Cardiac septum (tissue), 1 donor: Measurements from ENCODE around the gene LSM10. TPM values are rescaled to one million over a fixed set of nuclear protein-coding genes. Genes with fewer than 3 reads are reported as not detected.

Source experiments
- DNase-seq: peaks from one replicate; pipeline ENCODE4 v3.0.0-alpha.2; 2020; ENCODE audit warnings: low spot score
- intact Hi-C: fragments of 100-400 bp; cut with DNase I; formaldehyde crosslinking; loops from one replicate; pipeline ENCODE4 v1.14.0; 2022
- total RNA-seq: library from RNA; stranded (reverse); fragmentation: NEBNext Ultra II Directional; extraction: Animal tissue kit (Norgen Biotek cat#: 25700); gene quantifications from one replicate; pipeline ENCODE4 v1.2.1, GENCODE V29; 2021
- donor health status: DM: no; HTN: no; CAD: no.

Gene LSM10
- total RNA-seq, 1 donor from 2014 or later = 52.7 TPM

DNA sequence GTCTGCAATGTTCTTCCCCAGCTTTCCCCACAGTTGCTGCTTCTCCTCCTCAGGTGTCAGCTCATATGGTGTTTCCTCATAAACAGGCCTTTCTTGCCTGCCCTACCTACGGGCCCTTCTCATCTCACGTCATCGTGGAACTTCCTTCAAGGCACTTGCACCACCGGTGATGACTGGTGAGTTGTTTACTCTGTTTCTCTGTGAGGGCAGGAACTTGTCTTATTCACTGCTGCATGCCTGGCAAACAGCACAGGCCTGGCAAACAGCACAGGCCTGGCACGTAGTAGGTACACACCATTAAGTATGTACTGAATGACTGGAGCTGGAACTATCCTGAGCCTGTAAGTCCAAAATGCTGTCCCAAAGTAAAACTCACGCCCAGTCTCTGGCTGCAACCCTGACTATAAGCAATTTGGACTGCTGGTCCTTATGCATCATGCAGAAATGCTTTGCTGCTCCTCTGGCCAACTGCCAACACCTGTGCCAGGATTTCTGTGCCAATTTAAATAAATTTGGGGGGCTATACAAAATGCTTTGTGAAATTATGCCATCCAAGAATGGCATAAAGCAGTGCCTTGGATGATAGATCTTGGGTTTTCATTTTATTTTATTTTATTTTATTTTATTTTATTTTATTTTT lies 37.7 kb downstream of the LSM10 start:
- intact Hi-C loops = no loop called here
- DNase-seq = no peak

- DNase-seq = no peak
- intact Hi-C loops = no loop called here
Measured at GRCh38 chr1:36359383-36359782, 38.3 kb downstream of the LSM10 start.

DNA sequence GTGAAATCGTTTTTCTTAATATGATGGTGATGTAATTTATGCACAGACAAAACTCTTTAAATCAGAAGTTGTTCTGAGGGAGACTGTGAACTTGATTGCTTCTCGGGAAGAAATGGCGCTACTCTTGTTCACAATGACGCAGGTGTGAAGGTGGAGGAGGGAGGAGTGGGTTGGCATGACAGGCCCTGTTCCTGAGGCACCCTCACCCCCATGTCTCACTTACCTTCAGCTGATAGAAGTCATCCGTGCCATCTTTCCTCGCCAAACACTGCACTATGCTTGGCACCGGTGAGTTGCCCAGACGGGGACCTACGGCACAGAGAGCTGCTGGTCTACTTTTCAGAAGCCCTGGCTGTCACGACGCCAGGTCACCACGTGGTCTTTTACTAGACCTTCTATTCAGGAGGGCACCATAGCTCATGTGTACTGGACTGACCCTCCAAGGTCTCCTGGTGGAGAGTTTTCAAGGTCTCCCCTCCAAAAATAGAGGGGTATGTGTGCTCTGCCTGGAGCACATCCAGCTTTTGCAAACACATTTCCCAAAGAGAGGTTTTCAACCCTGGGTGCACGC lies 39.1 kb downstream of the LSM10 start:
- no peak for DNase-seq
- intact Hi-C loops = no loop called here

GRCh38 chr1:36355811-36356210 lies 41.9 kb downstream of the LSM10 start:
- intact Hi-C loops = no loop called here
- no peak for DNase-seq

DNA sequence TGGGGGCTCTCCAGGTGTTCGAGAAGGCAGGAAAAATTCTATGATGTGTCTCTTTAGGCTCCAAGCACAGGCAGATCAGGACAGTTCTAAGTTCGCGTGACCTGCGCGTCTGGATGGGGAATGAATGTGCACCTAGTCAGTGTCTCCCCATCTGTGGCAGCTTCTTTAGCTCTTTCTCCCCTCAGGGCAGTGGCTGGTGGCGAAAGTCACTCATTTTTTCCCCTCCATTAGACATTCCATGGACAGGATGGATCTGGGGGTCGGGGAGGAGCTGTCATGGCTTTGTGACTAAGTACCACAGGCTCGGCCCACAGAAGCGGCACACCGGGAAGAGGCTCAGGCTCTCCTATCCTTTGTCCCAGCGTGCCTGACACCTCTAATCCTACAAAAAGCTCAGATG lies 43.2 kb downstream of the LSM10 start:
- intact Hi-C loops = no loop called here
- DNase-seq = no peak

GRCh38 chr1:36352910-36353878 lies 44.5 kb downstream of the LSM10 start:
- intact Hi-C loops = no loop called here
- DNase-seq = no peak

GRCh38 chr1:36352125-36352909 lies 45.4 kb downstream of the LSM10 start:
- intact Hi-C loops = no loop called here
- no peak for DNase-seq

- intact Hi-C loops = no loop called here
- DNase-seq = no peak
Measured at GRCh38 chr1:36351227-36351977, 46.3 kb downstream of the LSM10 start.

- DNase-seq = no peak
- intact Hi-C loops = no loop called here
Measured at GRCh38 chr1:36350659-36351226, 47.0 kb downstream of the LSM10 start.

- intact Hi-C loops = no loop called here
Measured at GRCh38 chr1:36349839-36350238, 47.9 kb downstream of the LSM10 start.

DNA sequence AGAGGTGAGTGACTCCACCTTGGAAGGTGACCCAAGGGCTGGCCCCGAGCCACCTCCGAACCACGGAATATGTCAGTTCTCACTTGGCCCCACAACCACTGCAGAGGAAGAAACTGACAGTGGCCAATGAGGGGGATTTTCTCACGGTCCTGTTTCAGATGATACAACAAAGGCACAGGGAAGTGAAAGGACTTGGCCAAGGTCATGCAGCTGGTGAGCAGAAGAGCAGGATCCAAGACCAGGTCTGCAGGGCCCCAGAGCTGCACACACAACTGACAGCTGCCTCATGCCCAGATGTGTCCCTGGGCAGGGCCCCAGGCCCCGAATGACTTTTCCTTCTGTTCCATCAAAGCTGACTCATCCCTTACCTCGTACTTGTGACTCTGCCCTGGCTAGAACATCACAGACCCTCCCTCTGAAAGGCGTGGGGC lies 48.5 kb downstream of the LSM10 start:
- no peak for DNase-seq
- intact Hi-C loops = no loop called here

More at GRCh38 chr1:36349839-36350238, 47.9 kb downstream of the LSM10 start:
- no peak for DNase-seq

DNA sequence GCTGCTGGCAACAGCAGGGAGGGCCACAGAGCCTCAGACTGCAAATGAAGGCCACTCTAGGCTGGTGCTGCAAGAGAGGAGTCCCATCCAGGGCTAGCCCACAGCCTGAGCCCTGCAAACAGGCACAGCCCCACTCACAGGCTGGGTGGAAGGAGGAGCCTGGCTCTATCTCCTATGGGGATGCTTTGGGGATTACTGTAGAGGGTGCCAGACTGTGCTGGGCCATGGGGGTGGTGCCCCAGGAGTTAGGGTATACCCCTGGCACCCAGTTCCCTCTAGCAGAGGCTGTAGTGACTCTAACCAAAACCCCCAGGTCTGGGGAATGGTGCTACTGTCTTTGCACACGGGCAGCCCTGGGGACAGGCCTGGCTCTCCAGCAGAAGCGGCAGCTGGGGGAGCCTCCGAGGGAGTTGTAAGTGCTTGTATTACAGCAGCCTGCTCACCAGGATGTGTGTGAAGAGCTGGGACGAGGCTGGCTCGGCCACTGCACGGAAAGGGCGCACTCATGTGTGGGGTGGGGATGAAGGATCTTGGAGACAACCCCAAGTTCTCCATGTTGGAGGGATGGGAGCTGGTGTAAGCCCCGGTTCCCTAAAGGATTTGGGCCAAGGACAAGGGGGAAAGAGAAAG lies 50.9 kb downstream of the LSM10 start:
- intact Hi-C loops = no loop called here
- DNase-seq = no peak

GRCh38 chr1:36345353-36345752 lies 52.4 kb downstream of the LSM10 start:
- intact Hi-C loops = no loop called here
- DNase-seq = no peak

DNA sequence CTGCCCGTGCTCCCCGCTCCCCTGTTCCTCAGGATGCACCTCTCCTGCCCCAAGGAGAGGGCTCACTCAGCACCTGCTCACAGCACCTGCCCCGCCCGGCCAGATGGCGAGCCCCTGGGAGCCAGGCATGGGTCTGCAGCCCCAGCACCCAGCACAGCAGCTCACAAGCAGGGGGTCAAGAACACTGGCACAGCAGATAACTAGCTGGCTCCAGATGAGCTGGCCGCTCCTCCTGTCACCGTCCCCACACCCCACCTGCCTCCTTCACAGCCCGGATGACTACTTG lies 53.4 kb downstream of the LSM10 start:
- DNase-seq = no peak
- intact Hi-C loops = no loop called here

DNA sequence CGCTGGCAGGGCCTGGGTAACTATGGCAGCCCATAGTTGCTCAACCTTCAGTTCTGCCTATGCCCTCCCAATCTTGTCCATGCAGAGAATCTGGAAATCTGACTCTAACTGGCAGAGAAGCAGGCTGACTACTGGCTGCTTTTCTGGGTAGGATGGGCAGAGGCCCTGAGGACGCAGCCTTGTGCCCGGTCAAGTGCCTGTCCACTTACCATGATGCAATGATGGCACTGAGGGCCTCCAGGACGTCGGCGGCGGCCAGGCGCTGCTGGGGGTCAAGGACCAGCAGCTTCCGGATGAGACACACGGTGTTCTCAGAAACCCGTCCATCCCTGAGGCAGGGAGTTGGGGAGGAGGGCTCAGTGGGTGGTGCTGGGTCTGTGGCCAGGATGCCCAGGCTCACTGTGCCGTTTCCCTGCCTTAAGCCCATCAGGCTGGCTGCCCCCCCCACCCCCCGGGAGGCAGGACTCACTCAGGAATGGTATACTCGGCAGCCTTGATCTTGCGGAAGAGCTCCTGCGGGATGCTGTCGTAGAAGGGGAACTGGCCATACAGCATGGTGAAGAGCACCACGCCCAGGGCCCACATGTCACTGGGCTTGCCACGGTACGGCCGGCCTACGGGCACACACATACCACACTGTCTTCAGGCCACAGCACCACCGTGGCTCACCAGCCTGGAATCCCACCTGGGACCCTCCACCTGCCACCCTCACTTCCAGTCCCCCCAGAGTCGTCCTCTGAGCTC lies 53.9 kb downstream of the LSM10 start:
- intact Hi-C loops = loop anchor here (2.0 kb wide), 1 partner anchor 77 kb away; no protein-coding TSS in a partner anchor
- no peak for DNase-seq
